ENCODE results near the gene PPP1R8. TPM values are rescaled to one million over a fixed set of nuclear protein-coding genes. Genes with fewer than 3 reads are reported as not detected.
"Not testable (repeated sequence)": the region's sequence is repeated elsewhere in the genome, so short reads cannot be mapped to it uniquely, and the experiment has no call there.

Gene PPP1R8
- polyA plus RNA-seq, 3 donors = 65.1 to 70.0 (median 67.5) TPM

DNA sequence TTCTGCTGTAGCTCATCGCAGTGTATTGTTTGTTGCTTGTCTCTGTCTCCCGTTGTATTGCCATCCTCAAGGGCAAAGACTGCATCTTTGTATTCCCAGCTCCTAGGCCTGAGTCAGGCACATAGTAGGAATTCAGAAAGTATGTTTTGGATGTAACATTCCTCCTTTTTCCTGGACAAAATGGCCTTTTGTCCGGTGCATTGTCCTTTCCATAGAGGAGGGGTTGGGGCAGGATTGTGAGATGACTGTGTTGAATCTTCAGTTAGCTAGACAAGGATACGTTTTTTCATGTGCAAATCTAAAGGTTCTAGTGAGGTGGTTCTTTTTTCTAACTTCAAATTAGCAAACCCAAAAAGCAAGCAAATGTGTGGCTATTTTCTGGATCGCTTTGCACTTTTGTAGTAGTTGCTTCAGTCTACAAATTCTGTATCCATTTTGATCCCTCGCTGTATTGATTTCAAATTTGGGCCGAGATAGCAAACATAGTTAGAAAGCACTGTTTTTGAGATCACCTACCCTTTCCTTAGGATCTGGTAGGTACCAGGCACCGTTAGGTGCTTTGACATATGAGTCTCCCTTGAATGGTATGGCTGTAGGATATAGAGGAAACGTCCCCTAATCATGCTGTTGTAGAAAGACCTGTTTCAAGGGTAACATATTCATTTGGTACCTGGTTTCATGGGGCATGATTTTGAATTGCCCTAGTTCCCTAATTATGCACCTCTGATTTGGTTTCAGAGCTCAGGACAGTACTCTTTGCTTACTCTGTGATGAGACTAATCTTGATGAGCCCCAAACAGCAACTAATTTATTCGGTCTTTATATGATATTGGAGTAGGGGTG, 1.2 kb downstream of the PPP1R8 start:
- DNase-seq (ENCODE audit: low read depth in 3 of 3, low spot score in 2 of 3) = no peak

DNA sequence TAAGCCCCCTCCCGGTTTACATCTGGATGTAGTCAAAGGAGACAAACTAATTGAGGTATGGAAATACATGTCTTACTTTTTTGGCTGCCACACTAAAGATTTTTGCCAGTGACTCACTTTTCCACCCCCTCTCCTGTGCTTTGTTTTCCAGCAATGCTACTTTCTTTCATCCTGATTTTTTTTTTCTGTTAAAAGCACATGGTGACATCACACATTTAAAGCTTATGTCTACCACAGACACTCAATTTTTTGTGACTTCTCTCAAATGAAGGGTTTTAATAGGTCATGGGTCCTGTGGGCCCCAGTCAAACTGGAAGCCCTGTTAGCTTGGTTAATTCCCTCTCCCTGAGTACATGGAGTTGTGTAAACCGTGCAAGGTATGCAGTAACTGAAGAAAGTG, 2.2 kb downstream of the PPP1R8 start:
- no peak for DNase-seq (ENCODE audit: low read depth in 3 of 3, low spot score in 2 of 3)

DNA sequence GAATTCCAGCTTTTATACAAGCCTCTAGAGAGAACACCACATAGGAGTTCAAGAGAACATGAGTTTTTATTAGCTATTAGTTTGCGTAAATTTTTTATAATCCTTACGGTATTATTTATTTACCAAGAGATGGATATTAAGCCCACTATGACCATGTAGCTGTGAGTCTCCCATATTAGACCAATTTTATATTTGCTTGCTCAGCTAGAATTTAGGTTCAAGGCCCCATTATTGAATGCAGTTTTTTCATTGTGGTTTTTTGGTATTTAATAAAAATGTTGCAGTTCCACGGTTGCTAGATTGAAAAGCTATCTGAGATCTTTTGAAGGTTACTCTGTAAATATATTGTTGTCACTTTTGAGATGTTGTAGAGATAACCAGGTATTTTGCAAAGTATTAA, 2.9 kb downstream of the PPP1R8 start:
- DNase-seq (ENCODE audit: low read depth in 3 of 3, low spot score in 2 of 3) = no peak

DNA sequence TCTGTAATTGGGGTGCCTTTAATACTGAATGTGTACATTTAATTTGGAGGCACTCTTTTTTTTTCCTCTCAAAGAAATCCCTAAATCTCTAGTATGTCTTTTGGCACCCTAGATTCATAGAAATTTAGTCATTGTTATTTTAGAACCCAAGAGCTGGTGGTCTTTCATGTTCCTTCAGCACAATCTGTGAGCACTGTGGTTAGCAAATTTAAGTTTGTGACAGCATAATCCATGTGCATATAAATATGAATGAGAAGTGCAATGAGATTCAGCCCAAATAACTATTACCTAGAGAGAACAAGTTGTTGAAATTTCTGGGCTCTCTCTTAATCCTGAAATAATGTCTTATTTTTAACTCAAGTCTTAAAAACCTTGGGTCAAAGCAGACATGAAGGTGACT, 4.5 kb downstream of the PPP1R8 start:
- DNase-seq (ENCODE audit: low read depth in 3 of 3, low spot score in 2 of 3) = no peak

DNA sequence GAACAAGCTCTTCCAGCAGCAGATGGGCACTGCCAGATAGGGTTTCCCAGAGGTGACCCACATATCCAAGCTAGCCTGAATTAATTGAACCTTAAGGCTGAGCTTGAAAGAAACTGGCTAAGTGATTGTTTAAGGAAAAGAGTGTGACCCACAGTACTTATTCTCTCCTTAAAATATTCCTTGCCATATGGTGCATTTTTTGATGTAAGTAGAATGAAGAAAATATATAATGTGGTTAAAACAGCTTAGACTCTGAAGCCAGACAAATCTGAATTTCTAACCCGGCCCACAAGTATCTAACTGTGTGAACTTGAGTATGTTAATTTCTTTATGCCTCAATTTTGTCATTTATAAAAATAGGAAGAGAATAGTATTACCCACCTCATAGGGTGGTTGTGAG, 4.9 kb downstream of the PPP1R8 start:
- DNase-seq (ENCODE audit: low read depth in 3 of 3, low spot score in 2 of 3) = no peak

DNA sequence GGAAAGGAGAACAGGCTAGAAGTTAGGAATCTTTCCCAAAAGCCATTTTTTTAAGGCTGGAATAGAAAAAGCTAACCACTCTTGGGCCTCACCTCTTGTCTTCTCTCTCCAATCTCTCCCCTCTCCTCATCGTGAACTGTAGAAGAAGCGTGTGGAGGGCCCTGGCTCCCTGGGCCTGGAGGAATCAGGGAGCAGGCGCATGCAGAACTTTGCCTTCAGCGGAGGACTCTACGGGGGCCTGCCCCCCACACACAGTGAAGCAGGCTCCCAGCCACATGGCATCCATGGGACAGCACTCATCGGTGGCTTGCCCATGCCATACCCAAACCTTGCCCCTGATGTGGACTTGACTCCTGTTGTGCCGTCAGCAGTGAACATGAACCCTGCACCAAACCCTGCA, 19.4 kb downstream of the PPP1R8 start:
- no peak for DNase-seq (ENCODE audit: low read depth in 3 of 3, low spot score in 2 of 3)

DNA sequence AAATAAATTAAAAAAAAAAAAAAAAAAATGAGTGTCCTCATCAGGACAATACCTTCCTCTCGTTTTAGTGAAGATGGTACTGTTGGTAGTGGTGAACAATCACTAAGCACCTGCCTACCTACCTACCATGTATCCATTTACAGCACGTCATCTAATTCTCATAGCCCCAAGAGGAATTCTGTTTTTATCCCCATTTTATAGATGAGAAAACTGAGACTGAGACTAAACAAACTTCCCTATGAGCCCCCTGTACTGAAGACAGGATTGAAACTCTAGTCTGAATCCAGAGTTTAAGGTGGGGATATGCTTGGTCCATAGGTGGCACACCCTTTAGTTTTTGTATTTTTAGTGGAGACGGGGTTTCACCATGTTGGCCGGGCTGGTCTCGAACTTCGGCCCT, 24.5 kb downstream of the PPP1R8 start:
- DNase-seq (ENCODE audit: low read depth in 3 of 3, low spot score in 2 of 3) = no peak

DNA sequence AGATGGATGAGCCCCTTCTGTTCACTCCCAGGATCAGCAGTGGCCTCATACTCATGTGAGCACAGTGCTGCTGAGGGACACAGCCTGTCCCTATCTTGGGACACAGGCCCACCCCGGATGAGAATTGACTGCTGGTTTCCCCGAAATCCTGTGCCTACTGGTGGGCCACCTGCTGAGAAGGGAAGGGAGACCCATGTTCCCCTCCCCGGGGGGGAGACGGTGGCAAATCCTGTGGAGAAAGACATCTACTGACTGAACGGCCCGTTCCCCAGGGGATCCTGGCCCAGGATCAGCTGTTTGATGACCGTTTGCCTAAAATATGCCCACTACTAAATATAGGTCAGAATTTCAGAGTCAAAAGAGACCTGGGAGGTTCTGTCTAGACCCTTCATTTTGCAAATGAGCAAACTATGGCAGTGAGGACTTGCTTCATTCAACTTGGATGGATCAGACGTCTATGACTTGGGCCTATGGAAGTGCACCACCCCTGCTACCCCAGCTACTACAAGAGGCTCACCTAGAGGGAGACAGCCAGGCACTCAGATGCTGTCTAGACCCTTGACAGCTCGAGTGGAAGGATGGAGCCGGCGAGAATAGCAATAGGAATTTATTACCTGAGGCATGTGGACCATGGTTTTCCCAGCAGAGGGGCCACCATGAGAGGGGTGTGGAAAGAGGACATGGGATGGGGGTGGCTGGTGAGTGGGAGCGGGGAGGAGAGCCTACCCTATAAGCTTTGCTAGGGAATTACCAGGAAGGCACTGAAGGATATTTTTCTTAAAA, 26.2 kb downstream of the PPP1R8 start:
- DNase-seq (ENCODE audit: low read depth in 3 of 3, low spot score in 2 of 3) = no peak

DNA sequence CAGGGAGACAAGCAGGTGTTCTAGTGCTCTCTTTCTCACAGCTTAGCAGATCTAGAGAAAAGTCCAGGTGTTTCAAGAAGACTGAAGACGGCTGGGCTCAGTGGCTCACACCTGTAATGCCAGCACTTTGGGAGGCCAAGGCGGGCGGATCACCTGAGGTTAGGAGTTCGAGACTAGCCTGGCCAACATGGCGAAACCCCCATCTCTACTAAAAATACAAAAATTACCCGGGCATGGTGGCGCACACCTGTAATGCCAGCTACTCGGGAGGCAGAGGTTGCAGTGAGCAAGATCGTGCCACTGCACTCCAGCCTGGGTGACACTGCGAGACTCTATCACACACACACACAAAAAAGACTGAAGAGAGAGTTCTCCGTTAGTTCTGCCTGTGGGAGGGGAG, 27.0 kb downstream of the PPP1R8 start:
- DNase-seq (ENCODE audit: low read depth in 3 of 3, low spot score in 2 of 3) = not testable (repeated sequence)

DNA sequence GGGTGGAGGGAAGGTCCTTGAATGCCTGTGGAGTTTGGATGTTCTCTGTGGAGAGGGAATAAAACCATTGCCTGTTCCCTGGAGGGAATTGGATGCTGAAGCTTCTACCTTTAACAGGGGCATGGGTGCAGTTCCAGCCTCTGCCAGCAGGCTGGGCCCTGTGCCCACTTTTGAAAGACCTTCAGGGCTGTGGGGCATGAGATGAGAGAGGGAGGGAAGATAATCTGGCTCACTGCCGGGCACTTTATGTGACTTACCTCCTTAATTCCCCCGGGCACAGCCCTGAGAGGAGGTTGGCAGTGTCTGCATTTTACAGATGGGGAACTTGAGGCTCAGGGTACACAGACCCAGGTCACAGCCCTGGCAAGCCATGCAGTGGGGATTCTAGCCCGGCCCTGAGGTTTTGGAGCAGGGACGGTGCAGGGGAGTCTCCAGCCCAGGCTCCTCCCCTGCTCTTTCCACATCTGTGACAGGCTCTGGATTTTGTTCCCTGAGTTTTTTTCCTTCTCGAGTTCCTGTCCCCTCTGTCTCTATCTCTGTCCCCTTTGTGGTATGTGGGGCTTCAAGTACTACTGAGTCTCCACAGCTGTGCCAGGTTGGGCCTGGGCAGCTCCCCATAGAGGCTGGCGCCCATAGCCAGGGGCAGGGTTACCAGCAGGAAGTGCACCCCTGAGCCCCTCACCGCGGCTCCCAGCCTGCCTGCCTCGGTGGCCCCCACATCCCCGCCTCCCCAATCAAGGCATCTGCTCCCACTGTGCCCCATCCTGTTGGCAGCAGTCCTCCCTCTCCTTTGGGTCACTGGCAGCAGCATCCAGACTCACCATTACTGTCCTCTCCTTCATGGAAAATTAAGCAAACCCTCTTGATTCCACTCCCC, 27.7 kb downstream of the PPP1R8 start:
- DNase-seq (ENCODE audit: low read depth in 3 of 3, low spot score in 2 of 3) = peak in 2 of 3 donors; percentile 52 to 70

DNA sequence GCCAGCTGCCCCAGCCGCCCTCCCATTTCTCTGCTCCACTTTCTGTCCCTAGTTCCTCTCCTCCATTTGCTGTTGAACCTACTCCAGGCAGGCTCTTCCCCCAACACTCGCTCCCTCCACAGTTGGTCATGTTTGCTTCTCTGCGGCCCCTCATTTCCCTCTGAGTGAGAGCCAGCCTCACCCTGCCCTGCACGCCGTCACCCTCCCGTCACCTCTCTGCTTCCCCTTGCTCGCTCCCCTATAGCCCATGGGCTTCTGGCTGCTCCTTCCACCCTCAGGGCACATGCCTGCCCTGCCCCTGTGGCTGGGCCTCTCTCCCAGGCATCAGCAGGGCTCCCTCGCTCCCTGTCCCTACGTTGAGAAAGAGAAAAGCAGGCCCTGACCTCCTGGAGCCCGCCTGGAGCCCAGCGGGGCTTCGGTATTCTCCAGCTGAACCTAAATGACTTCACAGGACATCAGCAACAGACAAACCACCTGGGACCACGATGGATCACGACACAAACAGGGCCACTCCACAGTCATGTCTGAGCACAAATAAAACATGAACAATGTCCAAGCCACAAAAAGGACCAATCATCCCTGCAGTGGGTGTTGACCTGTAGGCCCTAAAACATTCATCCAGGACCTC, 28.5 kb downstream of the PPP1R8 start:
- no peak for DNase-seq (ENCODE audit: low read depth in 3 of 3, low spot score in 2 of 3)

DNA sequence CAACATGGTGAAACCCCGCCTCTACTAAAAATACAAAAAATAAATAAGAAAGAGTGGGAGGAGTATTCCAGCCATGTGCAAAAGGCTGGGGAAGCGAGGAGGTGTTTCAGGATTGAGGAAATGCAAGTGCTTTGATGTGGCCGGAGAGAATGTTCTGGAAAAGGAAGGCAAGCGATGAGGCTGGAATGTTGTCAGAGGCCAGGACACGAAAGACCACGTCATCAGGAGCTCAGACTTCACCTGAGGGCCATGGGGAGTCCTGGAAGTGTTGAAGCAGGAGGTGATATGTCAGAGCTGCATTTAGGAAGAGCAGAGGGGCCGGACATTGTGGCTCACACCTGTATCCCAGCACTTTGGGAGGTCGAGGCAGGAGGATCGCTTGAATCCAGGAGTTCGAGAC, 30.9 kb downstream of the PPP1R8 start:
- DNase-seq (ENCODE audit: low read depth in 3 of 3, low spot score in 2 of 3) = no peak

DNA sequence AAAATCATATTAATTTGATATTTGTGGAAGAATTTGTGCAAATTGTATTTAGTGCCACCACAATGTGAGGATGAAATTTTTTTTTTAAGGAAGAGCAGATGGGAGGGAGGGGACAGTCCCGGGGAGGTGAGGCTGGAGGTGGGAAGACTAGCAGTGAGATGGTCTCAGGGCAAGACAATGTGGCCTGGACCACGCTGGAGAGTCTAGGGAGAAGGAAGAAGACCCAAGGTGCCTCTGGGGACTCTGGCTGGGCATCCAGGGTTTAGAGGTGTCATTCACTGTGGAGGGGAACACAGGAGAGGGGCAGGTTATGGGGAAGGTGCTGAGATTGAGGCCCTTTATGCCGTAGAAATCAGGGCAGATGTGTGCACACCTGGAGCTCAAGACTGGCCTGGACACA, 31.4 kb downstream of the PPP1R8 start:
- no peak for DNase-seq (ENCODE audit: low read depth in 3 of 3, low spot score in 2 of 3)

DNA sequence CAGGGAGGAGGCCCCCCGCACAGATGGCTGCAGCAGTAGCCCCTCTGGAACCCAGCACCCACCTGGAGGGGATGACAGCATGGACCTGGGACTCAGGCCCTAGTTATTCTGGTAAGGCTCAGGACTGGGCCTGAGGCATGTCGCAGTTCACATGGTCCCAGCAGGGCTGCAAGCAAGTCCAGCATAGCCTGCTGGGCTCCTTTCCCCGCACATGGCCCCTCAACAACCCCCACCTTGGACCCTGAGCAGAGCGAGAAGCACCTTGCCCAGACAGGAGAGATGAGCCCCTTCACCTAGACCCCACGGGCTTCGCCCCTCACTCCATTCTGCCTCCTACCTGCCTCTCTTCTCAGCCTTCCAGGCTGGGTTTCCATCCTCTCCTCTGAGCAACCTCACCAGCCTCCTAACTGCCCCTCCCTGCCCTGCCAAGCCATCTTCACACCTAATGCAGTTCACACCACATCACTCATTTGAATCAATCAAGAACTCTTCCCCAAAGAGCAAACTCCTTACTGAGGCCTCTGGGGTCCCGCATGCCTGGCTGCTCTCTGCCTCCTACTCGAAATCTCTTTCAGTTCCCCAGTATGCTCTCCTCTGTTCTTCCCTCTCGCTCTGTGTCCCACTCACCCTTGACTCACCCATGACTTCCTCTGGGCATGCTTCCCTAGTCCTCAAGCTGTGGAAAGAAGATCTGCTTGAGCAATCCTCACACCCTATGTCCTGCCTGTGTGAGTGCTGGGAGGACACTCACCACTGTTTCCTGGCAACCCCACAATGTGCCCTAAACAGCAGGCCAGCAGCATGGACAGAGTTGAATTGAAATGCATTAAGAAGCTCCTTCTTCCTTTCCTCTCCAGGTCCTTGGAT, 32.3 kb downstream of the PPP1R8 start:
- peak in 1 of 3 donors; percentile 29 for DNase-seq (ENCODE audit: low read depth in 3 of 3, low spot score in 2 of 3)

DNA sequence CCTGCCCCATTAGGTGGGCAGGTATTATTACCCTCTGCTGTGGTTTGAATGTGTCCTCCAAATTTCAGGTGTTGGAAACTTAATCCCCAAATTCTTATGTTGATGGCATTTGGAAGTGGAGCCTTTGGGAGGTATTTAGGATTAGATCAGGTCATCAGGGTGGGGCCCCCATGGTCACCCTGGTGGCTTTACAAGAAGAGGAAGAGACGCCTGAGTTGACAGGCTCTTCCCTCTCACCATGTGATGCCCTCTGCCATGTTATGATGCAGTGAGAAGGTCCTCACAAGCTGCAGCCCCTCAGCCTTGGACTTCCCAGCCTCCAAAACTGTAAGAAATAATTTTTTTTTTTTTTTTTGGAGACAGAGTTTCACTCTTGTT, 32.9 kb downstream of the PPP1R8 start:
- DNase-seq (ENCODE audit: low read depth in 3 of 3, low spot score in 2 of 3) = no peak

DNA sequence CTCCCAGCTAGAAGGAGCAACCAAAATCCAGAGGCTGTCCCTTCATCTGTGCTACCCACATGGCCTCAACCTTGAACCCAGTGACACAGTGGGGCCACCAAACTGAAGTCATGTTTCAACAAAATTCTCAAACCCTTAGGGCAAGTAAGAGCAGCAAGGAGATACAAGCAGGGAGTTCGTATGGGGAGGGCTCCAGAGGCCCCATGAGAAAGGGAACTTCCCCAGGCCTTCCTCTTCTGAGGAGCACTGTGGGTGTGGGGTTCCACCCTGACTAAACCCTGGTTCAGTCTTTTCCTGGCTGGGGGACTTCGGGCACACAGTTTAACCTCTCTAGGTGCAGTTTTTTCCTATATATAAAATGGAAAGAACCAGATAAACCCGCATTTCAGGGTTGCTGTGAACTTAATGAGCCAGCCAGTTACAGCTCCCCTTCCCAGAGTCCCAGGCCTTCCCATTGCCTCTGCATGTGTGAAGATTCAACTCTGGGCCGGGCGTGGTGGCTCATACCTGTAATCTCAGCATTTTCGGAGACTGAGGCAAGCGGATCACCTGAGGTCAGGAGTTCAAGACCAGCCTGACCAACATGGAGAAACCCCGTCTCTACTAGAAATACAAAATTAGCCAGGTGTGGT, 33.8 kb downstream of the PPP1R8 start:
- DNase-seq (ENCODE audit: low read depth in 3 of 3, low spot score in 2 of 3) = no peak

DNA sequence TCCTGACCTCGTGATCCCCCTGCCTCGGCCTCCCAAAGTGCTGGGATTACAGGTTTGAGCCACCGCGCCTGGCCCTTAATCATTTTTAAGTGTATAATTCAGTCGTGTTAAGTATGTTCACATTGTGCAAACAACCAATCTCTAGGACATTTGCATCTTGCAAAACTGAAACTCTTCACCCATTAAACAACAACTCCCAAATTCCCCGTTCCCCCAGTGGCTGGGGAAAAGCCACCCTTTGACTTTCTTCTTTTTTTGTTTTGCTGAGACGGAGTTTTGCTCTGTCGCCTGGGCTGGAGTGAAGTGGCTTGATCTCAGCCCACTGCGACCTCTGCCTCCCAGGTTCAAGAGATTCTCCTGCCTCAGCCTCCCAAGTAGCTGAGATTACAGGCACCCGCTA, 35.2 kb downstream of the PPP1R8 start:
- DNase-seq (ENCODE audit: low read depth in 3 of 3, low spot score in 2 of 3) = no peak

DNA sequence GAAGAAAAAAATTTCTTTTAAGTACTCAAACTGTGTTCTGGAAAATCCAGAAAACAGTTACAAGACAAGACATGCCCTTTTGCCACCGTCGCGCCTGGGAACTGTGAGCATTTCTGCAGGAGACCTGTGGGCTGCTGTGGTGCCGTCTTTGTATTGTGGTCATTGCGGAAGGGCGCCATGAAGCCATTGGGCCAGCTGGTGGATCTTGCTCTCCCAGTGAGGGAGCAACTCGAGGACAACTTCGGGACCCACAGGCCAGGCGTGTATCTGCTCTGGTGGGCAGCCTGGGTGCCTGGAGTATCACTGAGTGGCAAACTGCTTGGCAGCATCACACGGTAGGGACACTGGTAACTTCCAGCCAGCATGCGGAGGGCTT, 38.0 kb downstream of the PPP1R8 start:
- no peak for DNase-seq (ENCODE audit: low read depth in 3 of 3, low spot score in 2 of 3)

Measured in right renal cortex interstitium (tissue), 3 donors.